ENCODE data around the gene KCNT1.

The KCNT1 gene

DNA sequence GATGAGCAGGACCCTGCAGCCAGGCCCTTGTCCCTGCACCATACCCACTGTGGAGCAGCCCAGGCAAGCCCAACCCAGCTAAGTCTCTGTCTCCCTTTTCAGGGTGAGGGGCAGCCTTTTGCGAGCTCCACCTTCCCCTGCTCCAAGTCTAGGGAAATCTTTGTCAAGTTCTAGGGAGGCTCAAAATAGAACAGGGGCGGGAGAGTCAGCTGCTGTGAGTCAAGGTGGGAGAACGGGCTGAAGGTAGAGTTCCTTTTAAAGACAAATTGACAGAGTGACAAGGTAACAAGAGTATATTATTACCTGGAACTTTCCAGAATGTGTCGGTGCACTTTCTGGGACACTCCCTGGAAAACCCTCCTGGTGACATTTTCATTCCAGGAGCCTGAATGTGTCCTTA, 64.7 kb downstream of the KCNT1 start:
- DNase-seq (ENCODE audit: low read depth): no peak
- no peak overlapping the region for H3K4me3 ChIP-seq (ENCODE audit: low read depth, low read length)
- TF ChIP-seq MYC (IDR thresholded peaks at IDR 0.05; ENCODE audit: low read depth, low read length) (no peak), POLR2A (IDR thresholded peaks at IDR 0.05; ENCODE audit: extremely low read depth, insufficient read length) (no peak)
- TF ChIP-seq, protein P1, sequence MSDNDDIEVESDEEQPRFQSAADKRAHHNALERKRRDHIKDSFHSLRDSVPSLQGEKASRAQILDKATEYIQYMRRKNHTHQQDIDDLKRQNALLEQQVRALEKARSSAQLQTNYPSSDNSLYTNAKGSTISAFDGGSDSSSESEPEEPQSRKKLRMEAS (IDR thresholded peaks at IDR 0.05; ENCODE audit: low read depth, low read length): no peak
- TF ChIP-seq, protein P2, sequence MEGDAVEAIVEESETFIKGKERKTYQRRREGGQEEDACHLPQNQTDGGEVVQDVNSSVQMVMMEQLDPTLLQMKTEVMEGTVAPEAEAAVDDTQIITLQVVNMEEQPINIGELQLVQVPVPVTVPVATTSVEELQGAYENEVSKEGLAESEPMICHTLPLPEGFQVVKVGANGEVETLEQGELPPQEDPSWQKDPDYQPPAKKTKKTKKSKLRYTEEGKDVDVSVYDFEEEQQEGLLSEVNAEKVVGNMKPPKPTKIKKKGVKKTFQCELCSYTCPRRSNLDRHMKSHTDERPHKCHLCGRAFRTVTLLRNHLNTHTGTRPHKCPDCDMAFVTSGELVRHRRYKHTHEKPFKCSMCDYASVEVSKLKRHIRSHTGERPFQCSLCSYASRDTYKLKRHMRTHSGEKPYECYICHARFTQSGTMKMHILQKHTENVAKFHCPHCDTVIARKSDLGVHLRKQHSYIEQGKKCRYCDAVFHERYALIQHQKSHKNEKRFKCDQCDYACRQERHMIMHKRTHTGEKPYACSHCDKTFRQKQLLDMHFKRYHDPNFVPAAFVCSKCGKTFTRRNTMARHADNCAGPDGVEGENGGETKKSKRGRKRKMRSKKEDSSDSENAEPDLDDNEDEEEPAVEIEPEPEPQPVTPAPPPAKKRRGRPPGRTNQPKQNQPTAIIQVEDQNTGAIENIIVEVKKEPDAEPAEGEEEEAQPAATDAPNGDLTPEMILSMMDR (IDR thresholded peaks at IDR 0.05; ENCODE audit: low read depth, low read length): no peak

DNA sequence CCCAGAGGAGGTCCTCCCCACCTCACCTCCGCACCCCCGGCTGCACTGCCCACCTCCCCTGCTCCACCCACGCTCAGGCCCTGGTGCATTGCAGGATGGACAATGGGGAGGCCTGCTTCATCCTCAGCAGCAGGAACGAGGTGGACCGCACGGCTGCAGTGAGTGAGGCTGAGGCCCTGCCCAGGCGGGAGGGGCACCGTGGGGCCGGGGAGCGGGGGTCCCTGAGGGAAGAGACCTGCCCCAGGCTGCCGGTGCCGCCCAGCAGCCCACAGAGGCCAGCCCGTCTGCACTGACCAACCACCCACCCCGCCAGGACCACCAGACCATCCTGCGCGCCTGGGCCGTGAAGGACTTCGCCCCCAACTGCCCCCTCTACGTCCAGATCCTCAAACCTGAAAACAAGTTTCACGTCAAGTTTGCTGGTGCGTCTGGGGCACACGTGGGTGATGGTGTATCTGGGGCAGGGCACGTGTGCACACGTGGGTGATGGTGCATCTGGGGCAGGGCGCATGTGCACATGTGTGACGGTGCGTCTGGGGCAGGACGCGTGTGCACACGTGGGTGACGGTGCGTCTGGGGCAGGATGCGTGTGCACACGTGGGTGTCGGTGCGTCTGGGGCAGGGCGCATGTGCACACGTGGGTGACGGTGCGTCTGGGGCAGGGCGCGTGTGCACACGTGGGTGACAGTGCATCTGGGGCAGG, 66.7 kb downstream of the KCNT1 start:
- no peak for DNase-seq (ENCODE audit: low read depth)
- TF ChIP-seq, protein P1 (IDR thresholded peaks at IDR 0.05; ENCODE audit: low read depth, low read length): no peak
- TF ChIP-seq POLR2A (IDR thresholded peaks at IDR 0.05; ENCODE audit: extremely low read depth, insufficient read length) (no peak), MYC (IDR thresholded peaks at IDR 0.05; ENCODE audit: low read depth, low read length) (no peak)
- TF ChIP-seq, protein P2 (IDR thresholded peaks at IDR 0.05; ENCODE audit: low read depth, low read length): no peak
- no peak overlapping the region for H3K4me3 ChIP-seq (ENCODE audit: low read depth, low read length)

DNA sequence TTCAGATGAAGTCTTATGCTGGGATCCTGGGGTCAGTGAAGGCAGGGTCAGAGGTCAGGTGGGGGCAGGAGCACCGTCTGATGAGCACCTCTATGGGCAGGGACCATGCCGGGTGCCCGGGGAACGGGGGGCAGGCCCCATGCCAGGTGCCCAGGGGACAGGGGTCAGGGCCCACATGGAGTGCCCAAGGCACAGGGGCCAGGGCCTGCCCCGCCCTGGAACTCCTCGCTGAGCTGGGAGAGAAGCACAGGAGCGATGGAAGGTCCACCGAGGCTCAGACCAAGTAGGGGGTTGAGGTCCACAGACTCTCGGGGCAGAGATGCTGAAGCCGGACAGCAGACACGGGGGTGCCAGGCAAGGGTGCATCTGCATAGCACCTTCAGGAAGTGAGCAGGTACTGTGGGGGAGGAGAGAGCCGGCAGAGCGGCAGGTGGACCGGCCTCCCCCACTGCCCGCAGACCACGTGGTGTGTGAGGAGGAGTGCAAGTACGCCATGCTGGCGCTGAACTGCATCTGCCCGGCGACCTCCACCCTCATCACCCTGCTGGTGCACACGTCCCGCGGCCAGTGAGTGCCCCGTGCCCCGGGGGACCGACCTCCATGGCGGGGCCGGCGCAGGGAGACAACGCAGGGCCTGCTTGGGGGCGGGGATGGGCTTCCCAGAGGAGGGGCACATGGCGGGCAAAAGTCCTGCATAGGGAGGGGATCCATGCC, 67.7 kb downstream of the KCNT1 start:
- TF ChIP-seq, protein P2 (IDR thresholded peaks at IDR 0.05; ENCODE audit: low read depth, low read length): no peak
- TF ChIP-seq POLR2A (IDR thresholded peaks at IDR 0.05; ENCODE audit: extremely low read depth, insufficient read length) (no peak), MYC (IDR thresholded peaks at IDR 0.05; ENCODE audit: low read depth, low read length) (no peak)
- TF ChIP-seq, protein P1 (IDR thresholded peaks at IDR 0.05; ENCODE audit: low read depth, low read length): no peak
- no peak overlapping the region for H3K4me3 ChIP-seq (ENCODE audit: low read depth, low read length)
- DNase-seq (ENCODE audit: low read depth): no peak

DNA sequence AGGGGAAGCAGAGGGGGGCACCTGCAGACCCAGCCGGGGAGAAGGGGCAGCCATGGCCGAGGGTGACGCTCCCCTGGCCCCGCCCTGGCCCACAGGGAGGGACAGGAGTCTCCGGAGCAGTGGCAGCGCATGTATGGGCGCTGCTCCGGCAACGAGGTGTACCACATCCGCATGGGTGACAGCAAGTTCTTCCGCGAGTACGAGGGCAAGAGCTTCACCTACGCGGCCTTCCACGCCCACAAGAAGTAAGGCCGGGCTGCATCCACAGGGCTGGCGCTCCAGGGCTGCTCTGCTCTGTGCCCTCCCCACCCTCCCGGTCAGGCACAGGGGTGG, 68.2 kb downstream of the KCNT1 start:
- peak; percentile 35 for DNase-seq (ENCODE audit: low read depth)
- TF ChIP-seq, protein P1 (IDR thresholded peaks at IDR 0.05; ENCODE audit: low read depth, low read length): no peak
- TF ChIP-seq, protein P2 (IDR thresholded peaks at IDR 0.05; ENCODE audit: low read depth, low read length): no peak
- no peak for TF ChIP-seq POLR2A (IDR thresholded peaks at IDR 0.05; ENCODE audit: extremely low read depth, insufficient read length)
- TF ChIP-seq MYC (IDR thresholded peaks at IDR 0.05; ENCODE audit: low read depth, low read length): no peak
- no peak overlapping the region for H3K4me3 ChIP-seq (ENCODE audit: low read depth, low read length)

DNA sequence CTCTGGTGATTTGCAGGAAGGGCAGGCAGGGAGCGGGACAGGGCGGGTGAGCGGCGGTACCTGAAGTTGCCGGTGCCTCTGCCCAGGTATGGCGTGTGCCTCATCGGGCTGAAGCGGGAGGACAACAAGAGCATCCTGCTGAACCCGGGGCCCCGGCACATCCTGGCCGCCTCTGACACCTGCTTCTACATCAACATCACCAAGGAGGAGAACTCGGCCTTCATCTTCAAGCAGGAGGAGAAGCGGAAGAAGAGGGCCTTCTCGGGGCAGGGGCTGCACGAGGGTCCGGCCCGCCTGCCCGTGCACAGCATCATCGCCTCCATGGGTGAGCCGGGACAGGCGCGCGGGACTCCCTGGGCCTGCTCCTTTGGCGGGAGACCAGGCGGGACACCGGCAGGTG, 68.8 kb downstream of the KCNT1 start:
- H3K4me3 ChIP-seq (ENCODE audit: low read depth, low read length): no peak overlapping the region
- TF ChIP-seq POLR2A (IDR thresholded peaks at IDR 0.05; ENCODE audit: extremely low read depth, insufficient read length) (no peak), MYC (IDR thresholded peaks at IDR 0.05; ENCODE audit: low read depth, low read length) (no peak)
- TF ChIP-seq, protein P1 (IDR thresholded peaks at IDR 0.05; ENCODE audit: low read depth, low read length): no peak
- TF ChIP-seq, protein P2 (IDR thresholded peaks at IDR 0.05; ENCODE audit: low read depth, low read length): no peak
- DNase-seq (ENCODE audit: low read depth): no peak
